GM12878 (cell line): ENCODE data around the gene PERM1. TPM values are rescaled to one million over a fixed set of nuclear protein-coding genes. Genes with fewer than 3 reads are reported as not detected.

Experiments
- ATAC-seq: fragments of 200-7000 bp; cut with Tn5 transposase; 3 replicates; pipeline ENCODE4 v1.9.1; 2020; ENCODE audit warnings: mild to moderate bottlenecking, moderate library complexity
- BruUV-seq: library from RNA; stranded (reverse); fragments of 400-500 nt; replicated peaks from 2 replicates; lab custom pipeline; 2021; lab: Mats Ljungman, UMichigan
- CTCF ChIA-PET: fragments of 300-600 bp; sonication (Branson Sonifier 250); formaldehyde crosslinking; extraction: SDS; loops from one replicate; lab custom pipeline; 2021; ENCODE audit warnings: inconsistent platforms; lab: Yijun Ruan, JAX
- POLR2A ChIA-PET: fragments of 350-600 bp; formaldehyde crosslinking; extraction: SDS; loops from one replicate; lab custom pipeline; 2021; ENCODE audit warnings: inconsistent platforms; lab: Charles Lee
- RAD21 ChIA-PET: fragments of 300-600 bp; sonication (Branson Sonifier 250); formaldehyde crosslinking; loops from one replicate; lab custom pipeline; 2023; ENCODE audit warnings: antibody characterized with exemption; ENCODE audit not compliant: unreplicated experiment; lab: Charles Lee
- SMC1A ChIA-PET: fragments of 300-600 bp; sonication (Branson Sonifier 250); formaldehyde crosslinking; loops from one replicate; lab custom pipeline; 2023; ENCODE audit not compliant: unreplicated experiment, uncharacterized antibody; lab: Charles Lee
- DNase-seq: peaks from one replicate; pipeline ENCODE4 v3.0.0-alpha.2; 2011; ENCODE audit warnings: low read depth, low spot score
- FAIRE-seq: peaks from 3 replicates; lab custom pipeline; 2011; peaks lifted over from hg19 to GRCh38; lab: Jason Lieb, UNC
- H2AFZ ChIP-seq: 2 replicates; pipeline ENCODE4 v1.6.0; 2011; ENCODE audit warnings: low read depth, low read length, control low read depth; ENCODE audit not compliant: control insufficient read depth
- H3K27ac ChIP-seq: 2 replicates; pipeline ENCODE4 v1.5.1; 2011; ENCODE audit warnings: control low read depth; ENCODE audit not compliant: control insufficient read depth, insufficient read depth
- H3K27me3 ChIP-seq, 2 experiments: replicated peaks in 1 of 2; 2 replicates each; pipeline versions ENCODE4 v1.6.0 to v1.6.1; 2011; ENCODE audit warnings: low read length in 1 of 2; ENCODE audit not compliant: control insufficient read depth in 2 of 2, insufficient read depth in 2 of 2
- H3K36me3 ChIP-seq, 2 experiments: 2 replicates each; pipeline ENCODE4 v1.5.1; 2011; ENCODE audit warnings: low read length in 1 of 2; ENCODE audit not compliant: control insufficient read depth in 2 of 2, insufficient read depth in 2 of 2
- H3K4me1 ChIP-seq: 2 replicates; pipeline ENCODE4 v1.6.1; 2011; ENCODE audit warnings: mild to moderate bottlenecking, low read length, moderate library complexity, mixed read lengths; ENCODE audit not compliant: control insufficient read depth, insufficient read depth
- H3K4me2 ChIP-seq: 2 replicates; pipeline ENCODE4 v1.6.0; 2011; ENCODE audit warnings: control low read depth; ENCODE audit not compliant: control insufficient read depth, insufficient read depth
- H3K4me3 ChIP-seq: fragments of 200-600 bp; sonication (generic); 2 replicates; pipeline ENCODE4 v1.5.1; 2016
- H3K79me2 ChIP-seq: 2 replicates; pipeline ENCODE4 v1.6.0; 2011; ENCODE audit warnings: low read length; ENCODE audit not compliant: control insufficient read depth, insufficient read depth
- H3K9ac ChIP-seq: 2 replicates; pipeline ENCODE4 v1.8.0; 2011; ENCODE audit warnings: low read length, control low read depth, mixed read lengths; ENCODE audit not compliant: control insufficient read depth, insufficient read depth
- H3K9me3 ChIP-seq: replicated peaks from 3 replicates; pipeline ENCODE4 v1.5.1; 2011; ENCODE audit warnings: mild to moderate bottlenecking, low read length; ENCODE audit not compliant: control insufficient read depth, insufficient read depth
- H4K20me1 ChIP-seq: 2 replicates; pipeline ENCODE4 v1.6.0; 2011; ENCODE audit not compliant: control insufficient read depth, insufficient read depth
- IKZF1 ChIP-seq: fragments of 450-650 bp; conservative IDR thresholded peaks from 2 replicates; pipeline ENCODE4 v1.6.1; 2017; ENCODE audit warnings: antibody characterized with exemption, mild to moderate bottlenecking
- IKZF2 ChIP-seq, 2 experiments: fragments of 450-650 bp; IDR thresholded peaks; 2 replicates each; pipeline ENCODE4 v1.6.1; 2017; ENCODE audit warnings: mild to moderate bottlenecking in 2 of 2, moderate library complexity in 2 of 2
- NFYB ChIP-seq: IDR thresholded peaks from 2 replicates; pipeline ENCODE4 v1.6.1; 2011; ENCODE audit warnings: low read depth, mild to moderate bottlenecking, low read length, improper control_type of control experiment, moderate library complexity; ENCODE audit not compliant: insufficient read depth
- POLR2A ChIP-seq: IDR thresholded peaks from 2 replicates; pipeline ENCODE4 v1.6.1; 2011; ENCODE audit warnings: low read depth, mild to moderate bottlenecking, low read length
- SIX5 ChIP-seq: IDR thresholded peaks from 2 replicates; pipeline ENCODE4 v1.6.1; 2011; ENCODE audit warnings: mild to moderate bottlenecking, low read depth, low read length, moderate library complexity; ENCODE audit not compliant: severe bottlenecking
- SMAD1 ChIP-seq: fragments of 450-650 bp; IDR thresholded peaks from 2 replicates; pipeline ENCODE4 v1.6.1; 2018; ENCODE audit warnings: mild to moderate bottlenecking, low read depth; ENCODE audit not compliant: partially characterized antibody
- SUPT20H ChIP-seq: IDR thresholded peaks from 2 replicates; pipeline ENCODE4 v1.6.1; 2011; ENCODE audit warnings: low read depth, mild to moderate bottlenecking, low read length, moderate library complexity, borderline replicate concordance; ENCODE audit not compliant: control insufficient read depth
- SUZ12 ChIP-seq: fragments of 200-600 bp; sonication (generic); IDR thresholded peaks from one replicate; pipeline ENCODE4 v1.6.1; 2018; ENCODE audit warnings: antibody characterized with exemption, mild to moderate bottlenecking; ENCODE audit not compliant: unreplicated experiment
- TCF7 ChIP-seq: IDR thresholded peaks from 2 replicates; pipeline ENCODE4 v1.6.1; 2014; ENCODE audit warnings: antibody characterized with exemption, borderline replicate concordance
- WGBS: methylation state at CpG from one replicate; pipeline ENCODE4 v1.1.6; 2016; ENCODE audit warnings: low lambda C conversion rate; ENCODE audit not compliant: insufficient replicate concordance, insufficient coverage; ENCODE audit errors: missing lambda C conversion rate; 5-methylcytosine and 5-hydroxymethylcytosine counted together
- in situ Hi-C: fragments of 300-500 bp; cut with MboI; formaldehyde crosslinking; loops from 9 replicates; pipeline ENCODE4 v1.14.3; 2018; ENCODE audit warnings: mixed read lengths
- intact Hi-C: fragments of 100-400 bp; cut with micrococcal nuclease; formaldehyde crosslinking; loops from one replicate; pipeline ENCODE4 v1.14.2; 2022; ENCODE audit not compliant: unreplicated experiment
- polyA plus RNA-seq, 11 experiments: library from polyadenylated mRNA; depleted of rRNA in 4 of 11; unstranded in 6 of 11; stranded (reverse) in 5 of 11; fragments of >200 nt; fragmentation: Nextera tagmentation in 4 of 11; fragmentation: Illumina TruSeq in 1 of 11; extraction: Ambion mirVana in 4 of 11; extraction: Trizol in 1 of 11; gene quantifications; 1 replicate in 1 of 11; 2 replicates in 10 of 11; pipeline versions ENCODE4 v1.2.1 to v1.2.3, GENCODE V29; 2011 to 2016; ENCODE audit warnings: inconsistent platforms in 2 of 11, missing spikeins in 2 of 11, low read depth in 1 of 11
- total RNA-seq, 4 experiments: library from RNA; depleted of rRNA in 3 of 4; stranded (reverse); fragments of >200 nt in 3 of 4; fragmentation: Illumina TruSeq in 1 of 4; extraction: Trizol in 1 of 4; gene quantifications; 2 replicates each; pipeline versions ENCODE4 v1.2.1 to v1.2.3, GENCODE V29; 2013 to 2021
- TF ChIP-seq, protein P1 (sequence below): fragments of 450-650 bp; formaldehyde crosslinking; IDR thresholded peaks from 2 replicates; pipeline ENCODE4 v1.4.0; 2022; ENCODE audit warnings: mild to moderate bottlenecking, moderate library complexity

The PERM1 gene
- total and polyA plus RNA-seq, 10 of the 15 experiments (the other 5 are each of a cell fraction or from before 2014, with no cell fraction given): not detected

DNA sequence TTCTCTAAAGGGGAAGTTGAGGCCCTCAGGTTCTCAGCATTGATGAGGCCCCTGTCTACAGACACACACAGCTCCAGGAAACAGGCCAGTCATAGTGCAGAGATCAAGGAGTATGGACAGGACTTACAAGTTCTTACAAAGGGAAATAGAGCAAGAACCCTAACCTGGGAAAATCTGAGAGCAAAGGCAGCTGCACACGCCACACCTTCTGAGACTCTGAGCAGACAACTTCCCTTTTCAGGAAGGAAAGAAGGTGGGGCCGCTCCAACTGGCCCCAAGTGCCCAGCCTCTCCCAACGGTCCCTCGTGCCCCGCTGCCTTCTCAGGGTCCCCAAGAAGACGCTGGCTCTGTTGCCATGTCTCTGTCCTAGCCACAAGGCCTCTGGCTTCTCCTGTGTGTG lies 26.4 kb downstream of the PERM1 start (continued):
- TF ChIP-seq, protein P1, sequence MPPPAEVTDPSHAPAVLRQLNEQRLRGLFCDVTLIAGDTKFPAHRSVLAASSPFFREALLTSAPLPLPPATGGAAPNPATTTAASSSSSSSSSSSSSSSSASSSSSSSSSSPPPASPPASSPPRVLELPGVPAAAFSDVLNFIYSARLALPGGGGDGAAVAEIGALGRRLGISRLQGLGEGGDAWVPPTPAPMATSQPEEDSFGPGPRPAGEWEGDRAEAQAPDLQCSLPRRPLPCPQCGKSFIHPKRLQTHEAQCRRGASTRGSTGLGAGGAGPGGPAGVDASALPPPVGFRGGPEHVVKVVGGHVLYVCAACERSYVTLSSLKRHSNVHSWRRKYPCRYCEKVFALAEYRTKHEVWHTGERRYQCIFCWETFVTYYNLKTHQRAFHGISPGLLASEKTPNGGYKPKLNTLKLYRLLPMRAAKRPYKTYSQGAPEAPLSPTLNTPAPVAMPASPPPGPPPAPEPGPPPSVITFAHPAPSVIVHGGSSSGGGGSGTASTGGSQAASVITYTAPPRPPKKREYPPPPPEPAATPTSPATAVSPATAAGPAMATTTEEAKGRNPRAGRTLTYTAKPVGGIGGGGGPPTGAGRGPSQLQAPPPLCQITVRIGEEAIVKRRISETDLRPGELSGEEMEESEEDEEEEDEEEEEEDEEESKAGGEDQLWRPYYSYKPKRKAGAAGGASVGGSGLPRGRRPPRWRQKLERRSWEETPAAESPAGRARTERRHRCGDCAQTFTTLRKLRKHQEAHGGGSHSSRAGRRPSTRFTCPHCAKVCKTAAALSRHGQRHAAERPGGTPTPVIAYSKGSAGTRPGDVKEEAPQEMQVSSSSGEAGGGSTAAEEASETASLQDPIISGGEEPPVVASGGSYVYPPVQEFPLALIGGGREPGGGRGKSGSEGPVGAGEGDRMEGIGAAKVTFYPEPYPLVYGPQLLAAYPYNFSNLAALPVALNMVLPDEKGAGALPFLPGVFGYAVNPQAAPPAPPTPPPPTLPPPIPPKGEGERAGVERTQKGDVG (CRISPR knock-in tag): no peak
- TF ChIP-seq TCF7: no peak
- no peak for TF ChIP-seq SIX5
- no peak for TF ChIP-seq SUZ12
- no peak for TF ChIP-seq SMAD1
- TF ChIP-seq NFYB: no peak
- TF ChIP-seq SUPT20H: no peak
- TF ChIP-seq IKZF1: no peak

DNA sequence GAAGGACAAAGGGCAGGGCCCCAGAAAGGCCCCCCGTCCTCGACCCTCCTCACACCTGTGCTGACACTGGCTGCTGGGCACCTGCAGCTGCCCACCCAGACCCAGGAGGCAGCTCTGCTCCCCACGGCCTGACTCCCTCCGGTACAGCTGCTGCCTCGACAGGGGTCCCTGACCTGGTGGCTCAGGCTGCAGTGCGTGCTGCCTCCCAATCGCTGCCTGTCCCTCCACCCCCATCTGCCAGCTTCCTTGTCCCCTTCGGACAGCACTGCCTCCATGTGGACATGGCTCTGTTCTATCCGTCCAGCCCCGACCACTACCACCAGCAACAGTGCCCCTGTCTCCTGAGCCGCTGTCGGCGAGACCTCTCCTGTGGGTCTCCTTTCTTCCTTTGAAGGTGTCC lies 27.0 kb downstream of the PERM1 start:
- POLR2A ChIA-PET: no interaction called here
- no TSS peak for BruUV-seq
- CTCF ChIA-PET: no interaction called here
- Histone ChIP-seq H3K4me3 (no peak overlapping the region), H3K4me1 (peaks cover 10% of the 10 kb centered on the region), H3K9me3 (no peaks in the 10 kb centered on the region), H2AFZ (no peak overlapping the region), H4K20me1 (peaks cover 3% of the 10 kb centered on the region; the same call in 1 of the 2 replicates), H3K9ac (no peak overlapping the region), H3K27ac (no peak overlapping the region), H3K79me2 (peaks cover 20% of the 10 kb centered on the region), H3K4me2 (no peak overlapping the region), H3K27me3 (no peaks in the 10 kb centered on the region), H3K36me3 (peaks cover 18 to 49% of the 10 kb centered on the region in 2 experiments; a peak in 3 of 4 replicates)
- intact Hi-C loops: no loop called here
- in situ Hi-C loops: no loop called here
- no peak for DNase-seq
- SMC1A ChIA-PET: no interaction called here
- WGBS: 95% methylated on average over 13 of the region's 13 CpGs
- 0 out of 2 replicates have a peak, but pooled peaks have one; percentile 9 for TF ChIP-seq POLR2A
- no peak for TF ChIP-seq IKZF2 (IDR thresholded peaks at IDR 0.05)
- RAD21 ChIA-PET: no interaction called here
- FAIRE-seq: no peak
- ATAC-seq: no peak
